AG04449 (cell line): ENCODE measurements around the gene SYT1.

ENCODE experiments used
- CTCF ChIA-PET: fragments of 350-600 bp; formaldehyde crosslinking; extraction: SDS; loops from one replicate; lab custom pipeline; 2021; ENCODE audit warnings: antibody characterized with exemption; lab: Yijun Ruan, JAX
- POLR2A ChIA-PET: fragments of 400-600, 350-600 bp; formaldehyde crosslinking; extraction: SDS; loops from one replicate; lab custom pipeline; 2020; ENCODE audit warnings: antibody characterized with exemption, inconsistent platforms; lab: Yijun Ruan, JAX
- DNase-seq: peaks from one replicate; pipeline ENCODE4 v3.0.0-alpha.2; 2010; ENCODE audit warnings: low read depth, low spot score
- H3K4me3 ChIP-seq: 2 replicates; pipeline ENCODE4 v1.5.1; 2011; ENCODE audit warnings: low read depth, mild to moderate bottlenecking, control low read depth, low read length
- TF ChIP-seq, protein P1 (sequence below): IDR thresholded peaks from one replicate; pipeline ENCODE4 v1.5.1; 2011; ENCODE audit warnings: mild to moderate bottlenecking, moderate library complexity, low read length, control low read depth, inconsistent platforms; ENCODE audit not compliant: insufficient read depth; ENCODE audit errors: missing control alignments

Gene SYT1

DNA sequence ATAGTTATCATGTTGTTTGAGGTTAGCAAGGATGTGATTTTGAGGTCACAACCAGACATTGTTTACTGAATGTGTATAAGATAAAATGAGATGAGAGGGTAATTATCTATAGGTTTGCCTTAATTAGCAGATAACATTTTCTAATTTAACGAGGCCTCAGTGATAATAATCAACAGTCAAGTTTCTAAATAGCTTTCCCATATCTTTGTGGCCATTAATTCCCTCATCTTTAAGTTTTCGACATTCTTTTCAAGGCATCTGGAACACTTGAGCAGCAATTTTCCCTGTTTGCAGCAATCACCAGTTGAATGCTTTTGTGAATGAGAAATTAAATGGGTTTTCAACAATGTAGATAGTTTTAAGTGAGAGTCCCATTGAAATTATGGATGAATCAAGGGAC, 304.1 kb downstream of the SYT1 start:
- TF ChIP-seq, protein P1, sequence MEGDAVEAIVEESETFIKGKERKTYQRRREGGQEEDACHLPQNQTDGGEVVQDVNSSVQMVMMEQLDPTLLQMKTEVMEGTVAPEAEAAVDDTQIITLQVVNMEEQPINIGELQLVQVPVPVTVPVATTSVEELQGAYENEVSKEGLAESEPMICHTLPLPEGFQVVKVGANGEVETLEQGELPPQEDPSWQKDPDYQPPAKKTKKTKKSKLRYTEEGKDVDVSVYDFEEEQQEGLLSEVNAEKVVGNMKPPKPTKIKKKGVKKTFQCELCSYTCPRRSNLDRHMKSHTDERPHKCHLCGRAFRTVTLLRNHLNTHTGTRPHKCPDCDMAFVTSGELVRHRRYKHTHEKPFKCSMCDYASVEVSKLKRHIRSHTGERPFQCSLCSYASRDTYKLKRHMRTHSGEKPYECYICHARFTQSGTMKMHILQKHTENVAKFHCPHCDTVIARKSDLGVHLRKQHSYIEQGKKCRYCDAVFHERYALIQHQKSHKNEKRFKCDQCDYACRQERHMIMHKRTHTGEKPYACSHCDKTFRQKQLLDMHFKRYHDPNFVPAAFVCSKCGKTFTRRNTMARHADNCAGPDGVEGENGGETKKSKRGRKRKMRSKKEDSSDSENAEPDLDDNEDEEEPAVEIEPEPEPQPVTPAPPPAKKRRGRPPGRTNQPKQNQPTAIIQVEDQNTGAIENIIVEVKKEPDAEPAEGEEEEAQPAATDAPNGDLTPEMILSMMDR: no peak
- no peak overlapping the region for H3K4me3 ChIP-seq
- POLR2A ChIA-PET: no interaction called here
- CTCF ChIA-PET: no interaction called here
- DNase-seq: no peak

DNA sequence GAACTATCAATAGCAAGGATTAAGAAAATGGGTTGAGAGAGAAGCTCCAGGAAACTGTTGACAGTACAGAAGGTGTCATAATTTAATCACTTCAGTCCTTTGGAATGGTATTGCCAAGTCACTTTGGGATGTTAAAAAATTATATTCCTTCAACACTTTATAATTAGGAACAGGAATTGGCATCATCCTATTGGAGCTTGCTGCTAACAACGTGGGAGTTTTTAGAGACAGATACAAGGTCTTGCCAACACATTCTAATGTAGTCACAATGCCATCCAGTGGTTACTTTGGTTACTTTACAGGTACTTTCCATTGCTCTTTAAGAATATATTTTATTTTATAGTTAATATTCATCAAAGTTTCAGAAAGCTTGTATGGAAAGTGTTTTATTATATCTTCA, 310.1 kb downstream of the SYT1 start:
- TF ChIP-seq, protein P1: peak; percentile 11
- no peak for DNase-seq
- no peak overlapping the region for H3K4me3 ChIP-seq
- POLR2A ChIA-PET: no interaction called here
- CTCF ChIA-PET: interaction anchor here (0.6 to 2.0 kb wide), 19 partner anchors 9 to 1029 kb away, joined by 3 to 21 read pairs (median 4); no protein-coding TSS in a partner anchor

DNA sequence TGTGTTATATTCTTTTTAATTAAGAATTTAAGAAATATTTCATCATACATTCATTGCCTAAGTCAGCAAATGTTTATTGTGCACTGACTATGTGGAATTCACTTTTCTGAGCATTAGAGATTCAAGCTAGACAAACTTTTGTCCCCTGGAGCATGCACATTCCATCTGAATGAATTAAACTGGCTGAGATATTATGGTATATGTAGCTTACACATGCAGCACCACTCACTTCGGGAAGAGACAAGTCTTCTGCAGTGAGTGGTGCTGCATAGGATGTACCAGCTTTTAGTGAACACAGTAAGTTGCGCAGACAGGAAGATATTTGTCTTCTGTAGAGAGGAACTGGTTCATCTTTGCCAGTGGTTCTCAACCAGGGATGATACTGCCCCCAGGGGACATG, 318.4 kb downstream of the SYT1 start:
- ChIA-PET POLR2A (no interaction called here), CTCF (interaction anchor here (2.0 kb wide), 1 partner anchor 8 kb away, joined by 6 read pairs; no protein-coding TSS in a partner anchor)
- H3K4me3 ChIP-seq: no peak overlapping the region
- TF ChIP-seq, protein P1: no peak
- no peak for DNase-seq

DNA sequence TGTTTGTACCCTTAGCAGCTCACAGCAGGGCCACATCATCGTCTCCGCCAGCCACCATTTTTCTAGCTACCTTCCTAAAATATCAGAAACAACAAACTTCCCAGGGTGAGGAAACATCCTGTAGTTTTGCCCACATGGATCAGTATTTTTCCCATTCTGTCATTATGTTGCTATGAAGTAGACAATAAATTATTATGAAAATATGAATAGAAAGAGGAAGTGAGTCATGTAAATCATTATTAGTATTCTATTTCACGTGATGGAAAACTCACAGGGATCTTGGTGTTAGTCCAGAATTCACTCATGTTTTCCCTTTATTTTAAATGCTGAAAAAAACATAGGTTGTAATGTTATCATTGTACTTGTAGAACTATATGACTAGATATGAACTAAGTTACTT, 319.4 kb downstream of the SYT1 start:
- DNase-seq: no peak
- TF ChIP-seq, protein P1: no peak
- CTCF ChIA-PET: interaction anchor here (2.0 kb wide), 1 partner anchor 9 kb away, joined by 6 read pairs; no protein-coding TSS in a partner anchor
- H3K4me3 ChIP-seq: no peak overlapping the region
- POLR2A ChIA-PET: no interaction called here

DNA sequence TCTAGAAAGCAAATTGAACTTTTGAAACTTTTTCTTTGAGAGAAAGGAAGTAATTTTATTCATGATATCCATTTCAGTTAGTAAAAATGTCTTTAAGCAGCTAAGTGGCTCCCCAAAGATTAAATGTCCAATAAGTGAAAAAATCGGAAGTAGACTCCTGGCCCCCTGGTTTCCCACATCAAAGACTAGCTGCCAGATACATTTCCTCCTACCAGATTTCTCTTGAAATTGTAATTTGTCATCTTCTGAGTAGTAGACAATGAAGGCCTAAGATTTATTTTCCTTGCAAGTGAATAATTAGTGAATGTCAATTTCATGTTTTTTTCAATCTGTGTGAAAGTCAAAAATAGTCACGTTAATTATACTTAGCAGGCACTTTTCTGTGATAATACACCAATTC, 321.9 kb downstream of the SYT1 start:
- ChIA-PET POLR2A (no interaction called here), CTCF (no interaction called here)
- TF ChIP-seq, protein P1: no peak
- no peak overlapping the region for H3K4me3 ChIP-seq
- DNase-seq: no peak

DNA sequence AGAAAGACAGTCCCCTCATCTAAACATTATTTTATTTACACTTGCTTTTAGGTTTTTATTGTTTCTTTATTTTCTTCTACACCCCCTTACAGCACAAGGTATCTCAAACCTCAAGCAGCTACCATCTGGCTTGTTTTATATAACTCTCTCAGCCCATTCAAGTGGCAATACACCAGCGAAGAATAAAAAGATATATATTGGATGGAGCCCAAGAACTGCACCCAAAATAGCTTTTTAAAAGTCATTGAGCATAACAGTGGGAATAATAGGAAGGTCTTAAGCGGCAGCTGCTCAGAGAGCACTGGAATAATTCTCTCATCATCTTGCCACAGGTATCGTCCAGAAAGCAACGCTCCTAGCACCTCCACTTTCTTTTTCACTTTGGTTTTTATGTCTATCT, 322.5 kb downstream of the SYT1 start:
- ChIA-PET CTCF (no interaction called here), POLR2A (no interaction called here)
- no peak overlapping the region for H3K4me3 ChIP-seq
- TF ChIP-seq, protein P1: no peak
- no peak for DNase-seq
